Stimulated activated CD8-positive, alpha-beta memory T cell treated with anti-CD3 and anti-CD28 coated beads, Interleukin-12 subunit alpha, Interleukin-12 subunit beta, amount 100 ng/mL, for 4 hours (primary cell): ENCODE measurements around the gene ATP10A.

Experiments used
- DNase-seq: peaks from one replicate; pipeline ENCODE4 v3.0.0-alpha.2; 2020; ENCODE audit warnings: low read depth

The ATP10A gene

DNA sequence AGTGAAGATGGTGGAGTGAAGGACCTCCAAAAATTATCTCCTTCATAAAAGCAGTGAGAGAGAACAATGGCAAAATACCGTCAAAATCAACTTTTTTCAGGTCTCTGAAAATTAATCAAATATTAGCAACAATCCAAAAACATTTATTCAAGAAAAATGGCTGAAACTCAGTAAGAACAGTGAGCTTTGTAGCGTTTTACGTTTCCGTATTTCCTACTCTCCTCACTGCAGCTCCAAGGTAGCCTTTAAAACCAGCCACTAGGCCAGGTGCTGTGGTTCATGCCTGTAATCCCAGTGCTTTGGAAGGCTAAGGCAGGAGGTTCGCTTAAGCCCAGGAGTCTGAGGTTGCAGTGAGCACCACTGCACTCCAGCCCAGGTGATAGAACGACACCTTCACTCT, 38.5 kb downstream of the ATP10A start:
- DNase-seq = no peak

DNA sequence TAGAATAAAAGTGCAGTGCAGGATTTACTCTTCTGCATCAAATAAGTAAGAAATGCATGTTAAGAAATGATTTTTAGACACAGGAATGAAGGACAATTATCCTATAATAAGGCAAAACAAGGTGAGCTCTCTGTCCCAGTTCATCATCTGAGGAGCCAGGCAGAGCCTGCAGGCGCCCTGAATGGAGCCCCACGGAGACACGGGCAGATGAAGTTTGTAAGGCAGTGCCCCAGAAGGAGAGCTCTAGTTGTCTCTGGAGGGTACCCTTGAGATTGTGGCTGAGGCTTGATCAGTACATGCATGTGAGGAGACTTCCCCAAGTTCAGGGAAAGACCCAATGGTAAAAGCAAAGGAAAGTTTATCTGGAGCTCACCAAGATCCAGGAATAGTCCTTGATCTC, 50.3 kb downstream of the ATP10A start:
- DNase-seq = no peak

DNA sequence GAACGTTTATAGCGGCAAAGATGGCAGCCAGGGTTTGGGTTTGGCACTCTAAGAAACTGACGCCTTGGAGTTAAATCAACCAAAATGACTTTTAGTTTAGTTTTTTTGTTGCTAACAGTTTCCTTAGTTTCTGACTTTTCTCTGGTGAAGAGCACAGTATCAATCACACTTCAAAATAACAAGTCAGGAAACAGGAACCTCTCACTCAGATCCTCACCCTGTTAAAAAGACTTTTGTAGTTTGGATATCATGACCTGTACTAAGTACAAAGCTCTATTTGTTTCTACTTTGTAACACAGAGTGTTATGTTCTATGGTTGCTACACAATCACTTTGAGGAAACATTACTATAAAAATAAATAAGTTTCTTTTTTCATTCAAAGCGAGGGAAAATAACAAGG, 51.1 kb downstream of the ATP10A start:
- DNase-seq = no peak

DNA sequence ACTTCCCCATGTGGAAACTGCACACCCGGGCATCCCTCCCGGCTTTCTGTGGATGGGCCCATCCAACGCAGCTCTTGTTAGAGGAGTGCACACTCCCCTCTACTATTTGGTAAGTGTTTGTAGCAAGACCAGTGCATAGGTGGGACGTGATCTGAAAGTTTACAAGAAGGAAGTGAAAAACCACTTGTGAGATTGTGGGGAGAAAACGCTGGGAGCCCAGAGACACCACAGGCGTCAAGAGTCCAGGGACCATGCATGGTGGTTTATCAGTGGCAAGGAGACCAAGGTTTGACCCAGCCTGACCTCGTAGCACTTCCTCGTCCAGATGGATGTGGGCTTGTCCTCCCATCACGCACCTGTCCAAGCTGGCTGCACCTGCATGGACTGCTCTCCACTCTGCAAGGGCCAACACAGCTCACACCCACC, 51.6 kb downstream of the ATP10A start:
- no peak for DNase-seq

DNA sequence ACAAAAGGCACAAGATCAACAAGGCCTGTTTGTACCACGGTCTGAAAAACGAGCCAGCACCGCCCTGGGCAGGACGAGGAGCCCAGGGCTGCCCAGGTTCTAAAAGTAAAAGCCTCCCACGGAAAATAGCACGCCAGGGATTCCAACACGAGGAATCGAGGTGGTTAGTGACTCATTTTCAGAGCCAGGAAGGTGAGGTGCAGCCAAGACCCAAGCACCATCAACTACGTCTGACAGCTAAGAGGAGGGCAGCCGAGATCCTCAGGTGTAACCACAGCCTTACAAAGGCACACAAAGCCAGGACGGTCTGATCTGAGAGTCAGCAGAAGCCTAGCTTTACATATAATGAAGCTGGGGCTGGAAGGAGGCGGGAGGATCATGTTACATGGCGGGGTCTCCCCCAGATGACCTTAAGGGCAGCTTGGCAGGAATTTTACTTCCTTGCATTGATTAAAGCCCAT, 52.5 kb downstream of the ATP10A start:
- no peak for DNase-seq

DNA sequence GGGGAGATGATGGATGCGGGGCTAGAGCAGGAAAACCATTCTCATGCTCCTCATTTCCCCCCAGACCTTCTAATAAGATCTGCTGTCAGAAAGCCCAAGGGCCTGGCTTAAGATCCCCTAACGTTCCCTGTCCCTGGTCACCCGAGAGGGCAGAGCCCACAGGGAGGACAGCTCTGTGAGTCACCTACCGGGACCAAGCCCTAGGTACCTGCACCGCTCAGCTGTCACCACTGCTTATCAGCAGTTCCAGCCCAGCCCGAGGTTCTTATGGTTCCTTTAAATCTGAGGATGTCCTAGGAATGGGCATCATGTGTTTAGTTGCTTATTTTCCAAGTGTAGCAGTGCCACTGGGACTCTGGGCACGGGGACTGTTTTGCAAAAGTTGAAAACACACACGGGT, 53.0 kb downstream of the ATP10A start:
- no peak for DNase-seq

DNA sequence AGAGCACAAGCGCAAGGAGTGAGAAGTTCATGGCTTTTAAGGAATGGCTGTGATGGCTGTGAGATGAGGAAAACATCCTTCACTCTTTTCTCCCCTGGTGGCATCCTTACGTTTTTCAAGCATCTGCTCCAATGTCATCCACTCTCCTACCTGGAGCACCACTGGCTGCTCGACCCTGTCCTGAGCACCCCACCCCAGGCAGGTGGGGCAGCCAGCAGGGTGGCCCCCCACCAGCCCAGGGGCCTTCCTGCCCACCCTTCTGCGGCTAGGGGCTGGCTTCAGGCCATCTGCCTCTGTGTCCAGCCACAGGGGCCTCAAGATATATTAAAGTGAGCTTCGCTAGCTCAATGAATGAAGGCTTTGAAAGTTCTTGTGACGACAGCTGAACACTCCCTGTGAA, 56.1 kb downstream of the ATP10A start:
- no peak for DNase-seq

DNA sequence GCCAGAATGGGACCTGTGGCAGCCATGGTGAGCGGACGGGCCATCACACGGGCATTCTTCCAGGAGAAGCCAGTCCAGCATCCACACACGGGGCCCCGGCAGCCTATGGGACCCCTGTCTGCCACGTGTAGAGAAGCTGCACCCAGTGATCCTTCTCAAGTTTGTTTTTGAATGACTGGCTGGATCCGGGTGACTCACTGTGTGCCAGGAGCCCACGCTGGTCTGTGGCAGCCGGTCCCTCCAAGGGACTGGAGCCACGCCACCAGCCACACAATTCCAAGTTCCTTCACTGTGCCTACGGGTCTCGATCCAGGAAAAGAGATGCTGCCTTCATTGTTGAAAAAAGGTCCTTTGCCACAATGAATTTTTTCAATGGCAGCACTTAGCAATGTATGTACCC, 58.1 kb downstream of the ATP10A start:
- DNase-seq = no peak

DNA sequence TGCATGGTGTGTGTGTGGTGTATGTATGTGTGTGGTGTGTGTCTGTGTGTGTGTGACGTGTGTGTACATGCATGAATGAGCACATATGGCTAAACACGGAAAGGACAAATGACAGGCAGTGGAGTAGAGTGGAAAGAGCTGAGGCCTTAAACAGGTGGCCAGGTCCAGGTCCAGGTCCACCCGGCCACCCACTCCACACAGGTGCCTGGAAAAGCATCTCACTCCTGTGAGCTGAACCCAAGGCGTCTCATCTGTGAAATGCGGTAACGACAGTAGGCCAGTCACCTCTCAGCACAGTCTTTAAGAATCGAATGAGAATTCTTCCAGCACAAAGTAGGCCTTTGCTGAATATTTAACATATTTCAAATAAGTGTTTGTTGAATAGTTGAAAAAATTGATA, 58.7 kb downstream of the ATP10A start:
- DNase-seq = no peak

DNA sequence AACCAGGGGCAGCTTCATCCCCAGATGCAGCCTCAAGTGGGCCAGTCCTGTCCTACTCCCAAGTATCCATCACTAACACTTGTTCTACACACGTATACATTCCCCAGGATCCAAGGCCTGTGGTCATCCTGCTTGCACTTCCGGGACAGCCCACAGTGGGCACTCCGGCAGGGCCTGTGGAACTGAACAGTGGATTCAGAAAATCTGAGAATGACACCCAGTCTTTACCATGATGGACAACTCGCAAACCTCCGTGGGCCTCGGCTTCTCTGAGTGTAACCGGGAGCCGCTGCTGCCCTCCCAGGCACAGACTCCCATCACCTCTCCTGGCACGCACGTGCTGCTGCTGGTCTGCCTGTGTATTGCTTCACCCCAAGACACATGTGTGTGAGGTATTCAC, 59.6 kb downstream of the ATP10A start:
- no peak for DNase-seq

DNA sequence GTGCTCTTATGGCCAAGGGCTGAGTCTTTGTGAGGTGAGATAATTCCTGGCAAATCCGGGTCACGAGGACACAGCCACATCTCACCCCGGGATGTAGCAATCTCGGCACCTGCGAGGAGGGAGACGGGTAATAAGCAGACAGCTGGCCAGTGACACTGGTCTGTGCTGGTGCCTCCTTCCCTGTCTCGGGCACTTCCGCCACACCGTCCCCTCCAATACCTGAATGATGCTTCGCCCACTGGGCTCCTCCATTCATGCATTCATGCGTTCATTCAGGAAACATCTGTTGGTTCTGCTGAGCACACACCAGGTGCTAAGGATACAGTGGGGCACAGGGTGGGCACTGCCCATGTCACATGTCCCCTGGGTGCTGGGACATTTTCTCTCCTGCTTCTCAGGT, 60.1 kb downstream of the ATP10A start:
- no peak for DNase-seq

DNA sequence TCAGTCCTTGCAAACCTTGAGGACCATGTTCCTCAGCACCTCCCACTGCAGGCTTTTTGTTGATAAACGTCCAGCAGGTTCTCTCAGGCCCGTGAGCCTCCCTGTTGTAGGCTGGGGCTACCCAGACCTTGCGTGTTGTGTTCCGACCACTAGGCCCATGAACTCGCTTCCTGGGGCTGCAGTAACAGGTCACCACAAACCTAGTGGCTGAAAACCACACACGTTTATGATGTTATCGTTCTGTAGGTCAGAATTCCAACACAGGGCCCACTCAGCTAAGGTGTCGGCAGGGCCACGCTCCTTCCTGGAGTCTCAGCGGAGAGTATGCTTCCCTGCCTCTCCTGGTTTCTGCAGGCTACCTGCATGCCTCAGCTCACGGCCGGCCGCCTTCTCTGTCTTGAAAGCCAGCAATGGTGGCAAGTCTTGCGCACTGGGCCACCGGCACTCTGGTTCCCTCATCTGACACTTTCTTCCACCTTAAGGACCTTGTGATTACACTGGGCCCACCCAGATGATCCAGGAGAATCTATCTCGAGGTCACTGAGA, 60.8 kb downstream of the ATP10A start:
- DNase-seq = no peak

DNA sequence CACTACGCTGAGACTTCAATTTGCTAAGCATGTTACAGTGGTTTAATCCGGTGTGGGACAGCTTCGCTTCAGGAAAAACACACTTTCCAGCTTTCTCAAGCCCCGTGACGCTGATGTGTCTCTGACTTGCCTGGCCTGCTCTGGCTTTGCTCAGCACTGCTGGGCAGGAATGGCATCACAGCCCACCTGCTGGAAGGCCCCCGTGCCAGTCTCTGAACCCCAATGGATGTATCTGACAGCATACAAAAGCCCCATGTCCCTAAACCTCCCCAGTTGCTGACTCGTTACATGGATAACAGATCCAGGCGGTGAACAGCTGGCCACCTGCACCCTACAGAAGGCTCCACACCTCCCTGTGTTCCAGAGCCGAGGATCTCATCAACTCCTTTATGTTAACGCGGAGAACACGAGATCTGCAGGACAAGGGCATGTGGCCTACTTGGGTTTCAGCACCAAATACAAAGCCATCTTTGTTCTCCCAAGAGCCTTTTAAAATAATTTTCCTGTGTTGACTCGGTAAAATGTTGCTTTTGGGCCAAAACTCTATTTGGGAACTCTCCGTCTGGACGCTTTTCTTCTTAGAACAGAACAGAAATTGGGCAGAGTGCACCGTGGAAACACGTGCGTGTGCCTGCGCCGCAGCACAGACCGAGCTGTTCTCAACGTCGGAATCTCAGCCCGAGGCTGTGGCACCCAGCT, 61.4 kb downstream of the ATP10A start:
- DNase-seq = no peak

DNA sequence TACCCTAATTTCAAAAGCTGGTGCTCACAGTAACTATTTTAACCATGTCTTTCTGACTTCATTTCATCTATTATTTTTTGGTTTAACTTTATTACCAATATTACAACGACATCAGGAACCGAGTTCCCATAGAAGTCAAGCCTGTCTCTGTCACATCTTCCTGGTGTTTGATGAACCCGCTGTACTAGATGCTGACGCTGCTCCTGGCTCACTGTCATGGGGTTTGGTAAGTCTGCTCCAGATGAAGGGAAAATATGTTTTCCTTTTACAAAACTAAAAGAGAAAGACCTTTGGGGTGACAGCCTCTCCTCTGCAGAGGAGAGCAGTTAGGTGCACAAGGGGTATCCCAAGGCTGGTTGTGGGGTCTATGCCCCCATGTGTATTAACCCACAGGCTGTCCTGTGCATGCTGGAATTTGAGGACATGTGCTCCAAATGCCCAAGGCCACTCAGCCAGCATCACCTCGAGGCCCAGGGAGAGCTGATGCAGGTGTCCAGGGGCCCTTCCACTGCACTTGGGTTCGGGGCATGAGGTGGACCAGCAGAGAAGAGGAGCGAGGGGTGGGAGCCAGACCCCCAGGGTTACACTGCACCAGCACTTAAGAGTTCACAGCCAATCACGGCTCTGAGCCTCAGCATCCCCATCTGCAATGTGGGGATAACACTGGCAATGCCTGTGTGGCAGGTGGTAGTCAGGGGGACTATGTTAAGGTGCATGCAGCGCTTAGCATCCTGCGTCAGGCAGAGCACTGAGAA, 62.2 kb downstream of the ATP10A start:
- DNase-seq = no peak

DNA sequence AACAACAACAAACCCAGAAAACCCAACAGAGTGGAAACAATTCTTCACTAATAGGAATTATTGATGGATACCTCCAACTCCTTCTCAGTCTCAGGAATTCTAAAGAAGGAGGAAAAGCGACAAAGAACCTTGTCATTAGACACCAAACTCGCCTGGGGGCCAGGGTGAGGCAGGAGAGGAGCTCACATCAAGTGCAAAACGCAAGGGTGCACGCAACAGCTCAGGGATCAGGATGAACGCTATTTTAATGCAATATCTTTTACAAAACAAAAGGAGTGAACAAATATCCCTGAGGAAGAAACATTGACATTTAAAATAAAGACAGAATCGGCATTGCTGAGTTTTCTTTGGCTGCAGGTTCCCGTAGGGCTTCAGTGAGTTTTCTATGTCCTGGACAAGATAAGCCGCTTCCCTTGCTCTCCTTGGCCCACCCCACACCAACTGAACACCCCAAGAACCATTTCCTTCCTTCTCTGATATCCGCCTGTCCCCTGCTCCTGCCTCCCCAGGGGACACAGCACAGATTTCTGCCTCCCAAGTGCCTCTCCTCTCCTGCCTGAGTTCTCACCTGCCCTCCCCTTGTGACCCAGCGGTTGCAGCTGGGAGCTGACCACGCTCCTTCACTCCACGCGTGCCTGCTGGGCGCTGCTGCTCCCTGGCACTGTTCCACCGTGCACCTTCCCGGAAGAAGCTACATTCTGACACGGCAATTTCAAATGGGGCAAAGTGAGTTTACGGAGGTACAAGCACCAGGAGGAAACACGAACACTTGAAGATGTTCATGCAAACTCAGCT, 63.0 kb downstream of the ATP10A start:
- DNase-seq = no peak

DNA sequence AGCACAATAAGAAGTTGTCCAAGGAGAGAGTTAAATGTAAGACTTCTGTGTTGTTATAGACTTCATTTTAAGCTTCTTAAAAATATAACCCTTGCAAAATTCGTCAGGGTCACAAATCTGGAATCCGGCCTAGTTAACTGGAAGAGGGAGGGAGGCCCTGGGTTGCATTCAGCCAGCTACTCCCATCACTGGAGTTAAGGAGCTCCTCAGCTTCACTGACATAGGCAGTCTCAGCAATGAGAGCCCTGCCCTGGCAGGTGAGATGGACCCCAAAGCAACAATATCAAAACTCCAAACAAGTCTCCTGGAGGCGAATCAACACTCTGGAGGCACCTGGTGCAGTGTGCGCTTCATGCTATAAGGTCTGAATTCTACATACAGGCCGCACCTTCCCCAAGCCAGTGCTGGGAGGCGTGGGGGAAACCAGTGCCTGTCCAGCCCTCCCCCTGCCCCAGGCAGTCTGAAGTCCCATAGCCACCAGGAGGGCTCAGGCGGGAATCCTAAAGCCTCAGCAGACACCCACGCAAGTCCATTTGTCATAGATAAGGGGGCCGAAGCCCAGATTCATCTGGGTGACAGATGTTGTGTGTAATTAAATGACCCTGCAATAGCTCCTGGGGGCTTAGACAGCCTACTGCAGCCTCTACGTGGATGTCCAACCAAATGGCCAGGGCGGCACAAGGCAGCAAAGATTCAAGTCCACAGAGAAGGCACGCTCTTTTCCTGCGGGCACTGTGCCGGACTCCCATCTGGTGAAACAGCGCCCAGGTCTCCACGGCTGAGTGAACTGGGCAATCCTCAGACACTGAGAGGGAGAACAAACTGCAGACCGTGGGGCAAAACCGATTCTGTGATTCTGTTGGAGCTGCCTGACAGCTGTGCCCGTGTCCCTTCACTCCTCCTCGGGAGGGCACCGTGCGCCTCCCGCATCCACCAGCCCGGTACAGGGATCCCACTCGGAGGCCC, 64.9 kb downstream of the ATP10A start:
- no peak for DNase-seq

DNA sequence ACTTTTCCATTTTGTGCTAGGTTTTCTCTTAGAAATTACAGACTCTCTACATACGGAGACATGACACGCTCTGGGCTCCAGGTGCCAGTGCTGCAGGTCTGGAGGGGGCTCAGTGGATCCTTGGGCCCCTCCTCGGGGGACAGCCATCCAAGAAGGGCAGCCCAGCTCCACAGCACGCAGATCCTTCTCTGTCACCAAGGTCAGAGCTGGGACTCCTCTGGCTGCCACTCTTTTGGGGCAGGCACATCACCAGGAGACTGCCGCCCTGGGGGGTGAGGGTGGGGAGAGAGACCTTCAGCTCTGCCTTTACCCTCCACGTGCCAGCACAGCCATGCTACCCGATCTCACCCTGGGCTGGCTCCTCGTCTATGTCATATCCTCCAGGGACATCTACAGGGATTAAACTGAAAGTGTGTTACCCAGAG, 65.6 kb downstream of the ATP10A start:
- no peak for DNase-seq

DNA sequence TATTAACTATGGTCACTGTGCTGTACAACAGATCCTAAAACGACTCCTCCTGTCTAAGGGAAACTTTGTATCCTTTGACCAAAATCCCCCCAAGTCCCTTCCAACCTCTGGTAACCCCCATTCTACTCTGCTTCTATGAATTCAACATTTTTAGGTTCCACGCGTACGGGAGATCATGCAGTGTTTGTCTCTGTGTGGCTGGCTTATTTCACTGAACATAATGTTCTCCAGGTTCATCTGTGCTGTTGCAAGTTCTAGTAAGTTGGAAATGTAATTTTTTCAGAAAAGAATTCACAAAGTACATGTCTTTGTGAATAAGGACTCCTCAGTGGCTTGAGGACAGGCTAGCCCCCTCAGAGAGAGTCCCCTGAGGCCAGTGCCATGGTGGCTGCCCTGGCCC, 66.1 kb downstream of the ATP10A start:
- DNase-seq = no peak

DNA sequence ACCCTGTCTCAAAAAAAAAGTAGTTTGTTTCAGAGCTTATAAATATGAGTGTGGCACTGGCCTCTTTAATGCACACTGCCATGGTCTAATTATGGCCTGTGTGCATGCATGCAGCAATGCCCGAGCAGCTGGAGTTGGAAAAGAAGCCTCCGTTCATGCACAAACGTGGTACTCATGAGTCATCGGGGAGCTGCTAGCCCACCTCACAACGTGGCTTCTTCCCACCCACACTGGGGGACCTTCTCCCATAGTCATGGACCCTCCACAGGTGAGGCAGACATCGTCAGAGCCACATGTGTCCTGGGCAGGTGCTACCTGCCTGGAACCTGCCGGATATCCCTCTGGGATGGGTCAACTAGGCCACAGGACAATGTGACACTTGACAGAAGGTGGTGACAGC, 66.7 kb downstream of the ATP10A start:
- no peak for DNase-seq

DNA sequence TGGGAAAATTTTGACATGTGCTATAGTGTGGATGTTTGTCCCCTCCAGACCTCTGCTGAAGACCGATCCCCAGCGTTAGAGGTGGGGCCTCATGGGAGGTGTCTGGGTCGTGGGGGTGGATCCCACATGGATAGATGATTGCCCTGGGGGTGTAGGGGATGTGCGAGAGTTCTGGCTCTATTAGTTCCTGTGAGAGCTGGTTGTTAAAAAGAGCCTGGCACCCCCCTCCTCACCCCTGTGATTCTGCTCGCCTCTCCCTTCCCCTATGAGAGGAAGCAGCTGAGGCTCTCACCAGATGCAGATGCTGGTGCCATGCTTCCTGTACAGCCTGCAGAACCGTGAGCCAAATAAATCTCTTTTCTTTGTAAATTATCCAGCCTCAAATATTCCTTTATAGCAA, 67.4 kb downstream of the ATP10A start:
- DNase-seq = no peak

DNA sequence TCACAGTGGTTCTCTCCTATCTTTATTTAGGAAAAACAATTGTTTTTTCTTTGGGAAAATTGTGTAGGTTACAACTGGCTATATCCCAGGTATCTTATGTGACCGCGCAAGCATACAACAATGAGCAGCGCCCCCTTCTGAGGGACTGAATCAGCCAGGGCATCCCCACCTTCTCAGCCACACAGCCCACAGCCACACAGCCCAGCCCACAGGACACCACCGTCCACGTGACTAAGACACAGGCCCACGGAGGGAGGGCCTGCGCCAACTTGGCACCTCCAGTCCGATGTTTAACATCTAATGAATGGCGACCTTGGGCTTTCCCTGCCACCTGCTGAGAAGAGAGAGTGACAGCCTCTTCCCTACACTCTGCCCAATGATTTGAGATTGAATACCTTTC, 68.1 kb downstream of the ATP10A start:
- no peak for DNase-seq
